ENCODE data around the gene HABP2.

HABP2 gene

DNA sequence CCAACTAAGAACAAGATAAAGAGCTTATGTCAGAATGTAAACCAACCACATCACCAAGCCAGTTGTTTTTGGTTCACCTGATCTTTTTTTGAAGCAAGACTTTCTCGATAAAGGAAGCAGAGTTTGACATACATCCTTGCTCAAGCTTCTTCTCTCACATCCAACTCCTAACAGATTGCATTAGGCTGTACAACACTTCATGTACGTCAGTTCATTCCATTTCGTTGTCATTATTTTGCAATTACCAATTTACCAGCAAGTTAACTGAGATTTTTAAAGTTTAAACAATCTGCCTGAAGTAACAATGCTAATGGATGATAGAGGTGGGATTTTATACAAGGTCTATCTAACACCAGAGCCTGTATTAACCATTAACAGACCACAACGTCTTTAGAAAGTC, 70.0 kb downstream of the HABP2 start:
- no peak for DNase-seq (ENCODE audit: low read depth)
- TF ChIP-seq CTCF (IDR thresholded peaks at IDR 0.05; ENCODE audit: low read depth, low read length, missing control alignments): no peak
- no peak overlapping the region for H3K4me3 ChIP-seq (ENCODE audit: low read depth, low read length)

- DNase-seq (ENCODE audit: low read depth): no peak
- TF ChIP-seq CTCF (IDR thresholded peaks at IDR 0.05; ENCODE audit: low read depth, low read length, missing control alignments): no peak
- H3K4me3 ChIP-seq (ENCODE audit: low read depth, low read length): no peak overlapping the region
Observed at GRCh38 chr10:113625461-113626186, 72.8 kb downstream of the HABP2 start.

- TF ChIP-seq CTCF (IDR thresholded peaks at IDR 0.05; ENCODE audit: low read depth, low read length, missing control alignments): no peak
- H3K4me3 ChIP-seq (ENCODE audit: low read depth, low read length): no peak overlapping the region
- DNase-seq (ENCODE audit: low read depth): no peak
Observed at GRCh38 chr10:113626809-113627355, 74.0 kb downstream of the HABP2 start.

GRCh38 chr10:113627836-113628235, 75.0 kb downstream of the HABP2 start:
- no peak for DNase-seq (ENCODE audit: low read depth)
- no peak for TF ChIP-seq CTCF (IDR thresholded peaks at IDR 0.05; ENCODE audit: low read depth, low read length, missing control alignments)
- H3K4me3 ChIP-seq (ENCODE audit: low read depth, low read length): no peak overlapping the region

GRCh38 chr10:113628607-113629153, 75.8 kb downstream of the HABP2 start:
- no peak overlapping the region for H3K4me3 ChIP-seq (ENCODE audit: low read depth, low read length)
- TF ChIP-seq CTCF (IDR thresholded peaks at IDR 0.05; ENCODE audit: low read depth, low read length, missing control alignments): no peak
- no peak for DNase-seq (ENCODE audit: low read depth)

DNA sequence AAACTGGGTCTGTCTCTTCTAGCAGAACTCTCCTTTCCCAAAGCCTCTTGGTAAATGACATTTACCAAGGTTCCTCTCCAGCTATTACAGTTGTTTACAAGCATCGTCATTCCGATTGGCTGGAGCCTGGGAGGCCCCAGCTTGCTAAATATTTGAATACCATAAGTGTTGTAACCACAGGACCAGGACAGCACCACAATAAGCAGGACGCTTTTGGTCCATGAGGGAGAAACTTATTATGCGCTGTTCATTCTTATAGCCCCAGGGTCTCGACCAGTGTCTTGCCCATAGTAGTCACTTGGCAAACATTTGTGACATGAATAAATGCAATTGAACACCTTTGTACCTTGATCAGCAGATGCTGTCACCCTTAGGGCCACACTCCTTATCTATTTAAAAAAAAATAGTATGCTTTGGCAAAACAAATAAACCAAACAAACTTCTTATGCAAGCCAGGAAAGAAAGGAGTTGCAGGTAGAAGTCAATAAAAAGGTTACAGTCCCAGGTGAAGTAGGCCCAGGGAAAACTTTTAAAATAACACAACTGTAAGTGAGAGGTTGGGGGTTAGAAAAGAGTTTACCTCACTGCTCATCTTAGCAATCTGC, 78.2 kb downstream of the HABP2 start:
- no peak for DNase-seq (ENCODE audit: low read depth)
- no peak overlapping the region for H3K4me3 ChIP-seq (ENCODE audit: low read depth, low read length)
- TF ChIP-seq CTCF (IDR thresholded peaks at IDR 0.05; ENCODE audit: low read depth, low read length, missing control alignments): no peak
